Brain microvascular endothelial cell (primary cell): ENCODE data around the gene RPS2.

Experiments used
- DNase-seq: peaks from one replicate; pipeline ENCODE4 v3.0.0-alpha.2; 2020
- H3K27ac ChIP-seq: fragments of 250-450 bp; sonication (Bioruptor Pico); 2 replicates; pipeline ENCODE4 v1.5.1; 2020; ENCODE audit warnings: mild to moderate bottlenecking, moderate library complexity
- H3K27me3 ChIP-seq: fragments of 250-450 bp; sonication (Bioruptor Pico); replicated peaks from 2 replicates; pipeline ENCODE4 v1.5.1; 2020; ENCODE audit warnings: mild to moderate bottlenecking
- H3K36me3 ChIP-seq: fragments of 250-450 bp; sonication (Bioruptor Pico); replicated peaks from 2 replicates; pipeline ENCODE4 v1.5.1; 2020; ENCODE audit warnings: mild to moderate bottlenecking
- H3K4me3 ChIP-seq: 2 replicates; pipeline ENCODE4 v1.5.1; 2011; ENCODE audit warnings: low read depth, mild to moderate bottlenecking, control low read depth, low read length, moderate library complexity
- in situ Hi-C: cut with HindIII; loops from 2 replicates; pipeline ENCODE4 v1.10.0; 2017; ENCODE audit warnings: low sequenced_read_pairs, low pct_ligation_motif_present
- TF ChIP-seq, protein P1 (sequence below): IDR thresholded peaks from 2 replicates; pipeline ENCODE4 v1.5.1; 2011; ENCODE audit warnings: low read depth, mild to moderate bottlenecking, moderate library complexity, low read length, control low read depth, inconsistent platforms; ENCODE audit errors: missing control alignments

Gene RPS2

GRCh38 chr16:1993731-1994131 lies 29.1 kb upstream of the RPS2 start:
- in situ Hi-C loops, result no loop called here
- Histone ChIP-seq H3K27me3 (peaks cover 20% of the 10 kb centered on the region), H3K36me3 (peaks cover 22% of the 10 kb centered on the region), H3K4me3 (no peak overlapping the region), H3K27ac (no peak overlapping the region)
- DNase-seq, result no peak
- TF ChIP-seq, protein P1, sequence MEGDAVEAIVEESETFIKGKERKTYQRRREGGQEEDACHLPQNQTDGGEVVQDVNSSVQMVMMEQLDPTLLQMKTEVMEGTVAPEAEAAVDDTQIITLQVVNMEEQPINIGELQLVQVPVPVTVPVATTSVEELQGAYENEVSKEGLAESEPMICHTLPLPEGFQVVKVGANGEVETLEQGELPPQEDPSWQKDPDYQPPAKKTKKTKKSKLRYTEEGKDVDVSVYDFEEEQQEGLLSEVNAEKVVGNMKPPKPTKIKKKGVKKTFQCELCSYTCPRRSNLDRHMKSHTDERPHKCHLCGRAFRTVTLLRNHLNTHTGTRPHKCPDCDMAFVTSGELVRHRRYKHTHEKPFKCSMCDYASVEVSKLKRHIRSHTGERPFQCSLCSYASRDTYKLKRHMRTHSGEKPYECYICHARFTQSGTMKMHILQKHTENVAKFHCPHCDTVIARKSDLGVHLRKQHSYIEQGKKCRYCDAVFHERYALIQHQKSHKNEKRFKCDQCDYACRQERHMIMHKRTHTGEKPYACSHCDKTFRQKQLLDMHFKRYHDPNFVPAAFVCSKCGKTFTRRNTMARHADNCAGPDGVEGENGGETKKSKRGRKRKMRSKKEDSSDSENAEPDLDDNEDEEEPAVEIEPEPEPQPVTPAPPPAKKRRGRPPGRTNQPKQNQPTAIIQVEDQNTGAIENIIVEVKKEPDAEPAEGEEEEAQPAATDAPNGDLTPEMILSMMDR, result no peak

DNA sequence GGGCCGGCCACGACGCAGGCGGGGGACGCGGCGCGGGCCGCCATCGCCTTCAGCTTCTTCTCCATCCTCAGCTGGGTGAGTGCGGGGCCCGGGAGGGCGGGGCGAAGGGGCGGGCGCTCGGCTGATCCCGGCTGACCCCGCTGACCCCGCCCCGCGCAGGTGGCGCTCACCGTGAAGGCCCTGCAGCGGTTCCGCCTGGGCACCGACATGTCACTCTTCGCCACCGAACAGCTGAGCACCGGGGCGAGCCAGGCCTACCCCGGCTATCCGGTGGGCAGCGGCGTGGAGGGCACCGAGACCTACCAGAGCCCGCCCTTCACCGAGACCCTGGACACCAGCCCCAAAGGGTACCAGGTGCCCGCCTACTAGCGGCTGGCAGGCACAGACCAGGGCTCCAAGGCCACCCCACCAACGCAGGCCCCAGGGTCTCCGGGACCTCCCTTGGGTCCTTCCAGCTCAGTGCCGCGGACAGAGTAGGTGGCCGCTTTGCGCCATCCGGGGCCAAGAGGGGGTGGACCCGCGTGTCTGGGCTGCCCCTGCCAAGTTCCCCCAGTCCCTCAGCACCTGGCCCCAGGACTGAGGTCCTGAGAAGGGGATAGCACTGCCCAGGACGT lies 28.2 kb upstream of the RPS2 start:
- Histone ChIP-seq H3K4me3 (no peak overlapping the region), H3K27me3 (peaks cover 21% of the 10 kb centered on the region), H3K36me3 (peaks cover 13% of the 10 kb centered on the region), H3K27ac (no peak overlapping the region)
- in situ Hi-C loops, result no loop called here
- TF ChIP-seq, protein P1, result no peak
- no peak for DNase-seq

- Histone ChIP-seq H3K27ac (no peak overlapping the region), H3K27me3 (peaks cover 21% of the 10 kb centered on the region), H3K36me3 (peaks cover 8% of the 10 kb centered on the region), H3K4me3 (peak overlapping the region; percentile 35)
- in situ Hi-C loops, result no loop called here
- DNase-seq, result peak; percentile 94
- TF ChIP-seq, protein P1, result no peak
These were observed 27.5 kb upstream of the RPS2 start for GRCh38 chr16:1991948-1992703.

DNA sequence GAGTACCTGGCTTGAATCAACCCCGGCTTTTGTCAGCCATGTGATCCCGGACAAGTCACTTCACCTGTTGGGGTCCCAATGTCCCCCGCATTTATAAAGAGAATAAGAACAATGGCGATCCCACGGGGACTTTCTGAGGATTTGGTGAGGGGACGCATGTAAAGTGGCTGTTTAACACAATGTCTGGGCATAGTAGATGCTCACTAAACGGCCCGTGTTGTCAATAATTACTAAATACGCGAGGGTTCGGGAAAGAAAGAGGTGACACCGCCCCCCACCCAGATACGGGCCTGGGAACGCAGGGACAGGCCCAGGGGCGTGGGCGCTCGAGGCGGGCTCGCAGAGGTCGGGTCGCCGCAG lies 26.9 kb upstream of the RPS2 start:
- H3K27me3 ChIP-seq, result peaks cover 21% of the 10 kb centered on the region
- no peak overlapping the region for H3K27ac ChIP-seq
- in situ Hi-C loops, result no loop called here
- H3K4me3 ChIP-seq, result no peak overlapping the region
- H3K36me3 ChIP-seq, result peaks cover 7% of the 10 kb centered on the region
- TF ChIP-seq, protein P1, result no peak
- no peak for DNase-seq

DNA sequence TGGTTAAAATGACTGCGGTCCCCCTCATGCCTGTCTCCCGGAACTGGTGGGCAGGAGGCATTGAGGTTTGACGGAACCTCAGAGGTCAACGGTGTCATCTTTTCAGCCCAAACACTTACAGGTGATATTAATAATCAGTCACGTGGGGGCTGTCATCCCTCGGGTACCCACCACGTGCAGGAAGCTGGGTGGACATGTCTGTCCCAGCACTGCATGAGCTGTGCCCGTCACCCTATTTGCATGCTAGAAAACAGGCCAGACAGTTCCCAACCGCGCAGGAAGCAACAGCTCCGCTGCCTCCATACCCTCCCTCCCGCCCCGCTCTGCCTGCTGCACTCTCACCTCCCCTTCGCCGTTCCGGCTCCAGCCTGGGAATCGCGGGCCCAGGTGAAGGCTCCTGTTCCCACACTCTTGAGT lies 26.5 kb upstream of the RPS2 start:
- peaks cover 21% of the 10 kb centered on the region for H3K27me3 ChIP-seq
- TF ChIP-seq, protein P1, result no peak
- no peak overlapping the region for H3K27ac ChIP-seq
- peaks cover 8% of the 10 kb centered on the region for H3K36me3 ChIP-seq
- DNase-seq, result no peak
- in situ Hi-C loops, result no loop called here
- no peak overlapping the region for H3K4me3 ChIP-seq
